HG02642 (cell line): Measurements from ENCODE around the gene IRAK2.
A peak's percentile ranks its signal among the peaks of the same experiment; 100 is the strongest.

ENCODE experiments used
- ATAC-seq: cut with Tn5 transposase; IDR thresholded peaks from one replicate; pipeline ENCODE4 v1.9.1; 2021; ENCODE audit warnings: mild to moderate bottlenecking; ENCODE audit not compliant: unreplicated experiment, poor library complexity

IRAK2 gene

GRCh38 chr3:10187290-10187876 is 22.7 kb downstream of the IRAK2 start:
- ATAC-seq = no peak

GRCh38 chr3:10187944-10188343 is 23.2 kb downstream of the IRAK2 start:
- ATAC-seq = no peak

- no peak for ATAC-seq
These were observed 24.3 kb downstream of the IRAK2 start for GRCh38 chr3:10188804-10189556.

GRCh38 chr3:10189557-10190354 is 25.0 kb downstream of the IRAK2 start:
- ATAC-seq = no peak

GRCh38 chr3:10192953-10193691 is 28.4 kb downstream of the IRAK2 start:
- peak; percentile 40 for ATAC-seq

- no peak for ATAC-seq
These were observed 29.1 kb downstream of the IRAK2 start for GRCh38 chr3:10193692-10194327.

- no peak for ATAC-seq
These were observed 29.8 kb downstream of the IRAK2 start for GRCh38 chr3:10194328-10195071.

GRCh38 chr3:10195366-10196089 is 30.8 kb downstream of the IRAK2 start:
- ATAC-seq = no peak

GRCh38 chr3:10196389-10197052 is 31.8 kb downstream of the IRAK2 start:
- ATAC-seq = no peak

GRCh38 chr3:10198226-10198625 is 33.5 kb downstream of the IRAK2 start:
- ATAC-seq = no peak

GRCh38 chr3:10198761-10199649 is 34.3 kb downstream of the IRAK2 start:
- peak; percentile 71 for ATAC-seq

GRCh38 chr3:10204921-10205320 is 40.2 kb downstream of the IRAK2 start:
- ATAC-seq = no peak

GRCh38 chr3:10205451-10206165 is 40.9 kb downstream of the IRAK2 start:
- ATAC-seq = no peak

GRCh38 chr3:10206166-10206511 is 41.4 kb downstream of the IRAK2 start:
- ATAC-seq = no peak

- no peak for ATAC-seq
These were observed 48.6 kb downstream of the IRAK2 start for GRCh38 chr3:10213156-10213792.
